ENCODE data around the gene SFXN2.

DNA sequence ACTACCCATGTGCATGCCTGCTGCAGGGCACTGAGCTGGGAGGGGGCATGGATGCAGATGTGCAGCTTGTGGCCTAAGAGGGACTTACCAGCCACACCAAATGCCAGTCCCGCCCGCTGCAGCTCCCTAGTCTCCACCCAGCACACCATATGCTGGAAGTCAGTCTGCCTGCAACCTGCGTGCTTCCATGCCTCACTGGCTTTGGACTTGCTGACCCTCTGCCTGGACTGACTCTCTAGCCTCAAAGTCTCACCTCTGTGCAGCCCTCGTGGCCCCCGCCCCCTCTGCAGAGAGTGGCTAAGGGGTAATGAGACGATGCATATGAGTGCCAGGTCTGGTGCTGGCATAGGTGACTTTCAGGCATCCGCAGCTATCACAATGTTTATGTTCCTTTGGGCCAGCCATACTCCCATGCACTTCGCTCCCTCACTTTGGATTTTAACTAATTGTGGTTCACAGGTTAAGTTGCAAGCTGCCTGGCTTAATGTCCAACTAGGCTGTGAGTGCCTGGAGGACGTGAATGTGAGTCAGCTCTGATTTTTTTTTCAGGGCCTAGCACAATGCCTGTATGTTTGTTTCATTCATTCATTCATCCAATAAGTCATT lies 48.4 kb upstream of the SFXN2 start:
- TF ChIP-seq, protein P1, sequence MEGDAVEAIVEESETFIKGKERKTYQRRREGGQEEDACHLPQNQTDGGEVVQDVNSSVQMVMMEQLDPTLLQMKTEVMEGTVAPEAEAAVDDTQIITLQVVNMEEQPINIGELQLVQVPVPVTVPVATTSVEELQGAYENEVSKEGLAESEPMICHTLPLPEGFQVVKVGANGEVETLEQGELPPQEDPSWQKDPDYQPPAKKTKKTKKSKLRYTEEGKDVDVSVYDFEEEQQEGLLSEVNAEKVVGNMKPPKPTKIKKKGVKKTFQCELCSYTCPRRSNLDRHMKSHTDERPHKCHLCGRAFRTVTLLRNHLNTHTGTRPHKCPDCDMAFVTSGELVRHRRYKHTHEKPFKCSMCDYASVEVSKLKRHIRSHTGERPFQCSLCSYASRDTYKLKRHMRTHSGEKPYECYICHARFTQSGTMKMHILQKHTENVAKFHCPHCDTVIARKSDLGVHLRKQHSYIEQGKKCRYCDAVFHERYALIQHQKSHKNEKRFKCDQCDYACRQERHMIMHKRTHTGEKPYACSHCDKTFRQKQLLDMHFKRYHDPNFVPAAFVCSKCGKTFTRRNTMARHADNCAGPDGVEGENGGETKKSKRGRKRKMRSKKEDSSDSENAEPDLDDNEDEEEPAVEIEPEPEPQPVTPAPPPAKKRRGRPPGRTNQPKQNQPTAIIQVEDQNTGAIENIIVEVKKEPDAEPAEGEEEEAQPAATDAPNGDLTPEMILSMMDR (conservative IDR thresholded peaks at IDR 0.05 in 1 of 2, IDR thresholded peaks at IDR 0.05 in 1 of 2; ENCODE audit: extremely low read depth in 1 of 2, insufficient read depth in 1 of 2, low read depth in 1 of 2, low read length in 2 of 2): no peak
- no peak for TF ChIP-seq EZH2 (IDR thresholded peaks at IDR 0.05; ENCODE audit: borderline replicate concordance, low read length)

Data from mammary epithelial cell (primary cell).